ENCODE measurements around the gene CBFA2T2.
A peak's percentile ranks its signal among the peaks of the same experiment; 100 is the strongest.
"Not testable (repeated sequence)": the region's sequence is repeated elsewhere in the genome, so short reads cannot be mapped to it uniquely, and the experiment has no call there.

Gene CBFA2T2

DNA sequence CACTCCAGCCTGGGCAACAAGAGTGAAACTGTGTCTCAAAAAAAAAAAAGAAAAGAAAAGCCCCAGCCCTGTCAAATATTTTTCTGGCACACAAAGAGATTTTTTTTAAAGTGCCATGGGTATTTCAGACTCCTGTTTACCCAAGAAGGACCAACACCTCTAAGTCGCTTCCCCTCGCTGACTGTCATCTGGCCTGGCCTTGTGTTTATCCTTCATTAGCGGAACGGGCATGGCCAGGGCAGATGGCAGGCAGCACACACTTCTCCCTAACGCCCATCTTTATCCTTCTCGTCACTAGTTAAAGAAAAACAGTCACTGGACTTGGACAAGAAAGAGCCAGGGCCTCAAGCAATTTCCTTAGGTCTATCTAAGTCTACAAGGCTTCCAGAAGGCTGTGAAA is 7.3 kb upstream of the CBFA2T2 start:
- DNase-seq (ENCODE audit: low read depth) = no peak
- no peak overlapping the region for H3K4me3 ChIP-seq (ENCODE audit: control insufficient read depth, low read depth, low read length)
- TF ChIP-seq, protein P1, sequence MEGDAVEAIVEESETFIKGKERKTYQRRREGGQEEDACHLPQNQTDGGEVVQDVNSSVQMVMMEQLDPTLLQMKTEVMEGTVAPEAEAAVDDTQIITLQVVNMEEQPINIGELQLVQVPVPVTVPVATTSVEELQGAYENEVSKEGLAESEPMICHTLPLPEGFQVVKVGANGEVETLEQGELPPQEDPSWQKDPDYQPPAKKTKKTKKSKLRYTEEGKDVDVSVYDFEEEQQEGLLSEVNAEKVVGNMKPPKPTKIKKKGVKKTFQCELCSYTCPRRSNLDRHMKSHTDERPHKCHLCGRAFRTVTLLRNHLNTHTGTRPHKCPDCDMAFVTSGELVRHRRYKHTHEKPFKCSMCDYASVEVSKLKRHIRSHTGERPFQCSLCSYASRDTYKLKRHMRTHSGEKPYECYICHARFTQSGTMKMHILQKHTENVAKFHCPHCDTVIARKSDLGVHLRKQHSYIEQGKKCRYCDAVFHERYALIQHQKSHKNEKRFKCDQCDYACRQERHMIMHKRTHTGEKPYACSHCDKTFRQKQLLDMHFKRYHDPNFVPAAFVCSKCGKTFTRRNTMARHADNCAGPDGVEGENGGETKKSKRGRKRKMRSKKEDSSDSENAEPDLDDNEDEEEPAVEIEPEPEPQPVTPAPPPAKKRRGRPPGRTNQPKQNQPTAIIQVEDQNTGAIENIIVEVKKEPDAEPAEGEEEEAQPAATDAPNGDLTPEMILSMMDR (IDR thresholded peaks at IDR 0.05; ENCODE audit: control insufficient read depth, insufficient read depth, low read depth, low read length, missing control alignments) = no peak

DNA sequence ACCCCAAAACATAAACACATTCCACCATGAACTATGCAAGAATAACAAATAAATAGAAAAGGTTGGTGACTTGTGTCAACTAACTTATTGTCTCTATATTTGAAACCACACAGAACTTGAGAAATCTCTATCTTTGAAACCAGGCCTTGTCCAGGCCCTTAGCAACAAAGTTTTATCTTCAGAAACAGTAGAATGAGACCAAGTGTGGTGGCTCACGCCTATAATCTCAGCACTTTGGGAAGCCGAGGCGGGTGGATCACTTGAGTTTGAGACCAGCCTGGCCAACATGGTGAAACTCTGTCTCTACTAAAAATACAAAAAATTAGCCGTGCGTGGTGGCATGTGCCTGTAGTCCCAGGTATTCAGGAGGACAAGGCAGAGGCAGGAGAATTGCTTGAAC is 6.7 kb upstream of the CBFA2T2 start:
- not testable (repeated sequence) for H3K4me3 ChIP-seq (ENCODE audit: control insufficient read depth, low read depth, low read length); DNase-seq (ENCODE audit: low read depth)

DNA sequence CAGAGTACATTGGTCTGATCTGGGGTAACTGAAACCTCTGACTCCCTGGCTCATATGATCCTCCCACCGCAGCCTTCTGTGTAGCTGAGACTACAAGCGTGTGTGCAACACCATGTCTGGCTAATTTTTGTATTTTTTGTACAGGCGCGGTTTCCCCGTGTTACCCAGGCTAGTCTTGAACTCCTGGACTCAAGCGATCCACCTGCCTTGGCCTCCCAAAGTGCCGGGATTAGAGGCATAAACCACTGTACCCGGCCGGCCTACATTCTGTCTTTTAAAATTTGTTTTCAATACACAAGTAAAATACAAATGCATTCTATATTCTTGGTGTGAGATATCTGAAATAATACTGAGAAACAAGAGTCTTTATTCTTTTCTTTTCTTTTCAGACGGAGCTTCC is 1.7 kb upstream of the CBFA2T2 start:
- TF ChIP-seq, protein P1 (IDR thresholded peaks at IDR 0.05; ENCODE audit: control insufficient read depth, insufficient read depth, low read depth, low read length, missing control alignments) = no peak
- no peak overlapping the region for H3K4me3 ChIP-seq (ENCODE audit: control insufficient read depth, low read depth, low read length)
- DNase-seq (ENCODE audit: low read depth) = no peak

DNA sequence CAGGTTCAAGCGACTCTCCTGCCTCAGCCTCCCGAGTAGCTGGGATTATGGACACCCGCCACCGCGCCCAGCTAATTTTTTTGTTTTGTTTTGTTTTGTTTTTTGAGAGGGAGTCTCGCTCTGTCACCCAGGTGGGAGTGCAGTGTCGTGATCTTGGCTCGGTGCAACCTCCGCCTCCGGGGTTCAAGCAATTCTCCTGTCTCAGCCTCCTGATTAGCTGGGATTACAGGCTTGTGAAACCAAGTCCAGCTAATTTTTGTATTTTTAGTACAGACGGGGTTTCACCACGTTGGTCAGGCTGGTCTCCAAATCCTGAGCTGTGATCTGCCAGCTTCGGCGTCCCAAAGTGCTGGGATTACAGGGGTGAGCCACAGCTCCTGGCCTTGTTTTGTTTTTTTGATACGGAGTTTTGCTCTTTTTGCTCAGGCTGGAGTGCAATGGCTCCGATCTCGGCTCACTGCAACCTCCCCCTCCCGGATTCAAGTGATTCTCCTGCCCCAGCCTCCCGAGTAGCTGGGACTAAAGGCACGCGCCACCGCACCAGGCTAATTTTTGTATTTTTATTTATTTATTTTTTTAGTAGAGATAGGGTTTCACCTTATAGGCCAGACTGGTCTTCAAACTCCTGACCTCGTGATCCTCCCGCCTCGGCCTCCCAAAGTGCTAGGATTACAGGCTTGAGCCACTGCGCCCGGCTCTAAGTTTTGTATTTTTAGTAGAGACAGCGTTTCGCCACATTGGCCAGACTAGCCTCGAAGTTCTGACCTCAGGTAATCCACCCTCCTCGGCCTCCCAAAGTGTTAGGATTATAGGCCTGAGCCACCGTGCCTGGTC is 1.0 kb upstream of the CBFA2T2 start:
- peak overlapping the region; percentile 52 for H3K4me3 ChIP-seq (ENCODE audit: control insufficient read depth, low read depth, low read length)
- DNase-seq (ENCODE audit: low read depth) = not testable (repeated sequence)

DNA sequence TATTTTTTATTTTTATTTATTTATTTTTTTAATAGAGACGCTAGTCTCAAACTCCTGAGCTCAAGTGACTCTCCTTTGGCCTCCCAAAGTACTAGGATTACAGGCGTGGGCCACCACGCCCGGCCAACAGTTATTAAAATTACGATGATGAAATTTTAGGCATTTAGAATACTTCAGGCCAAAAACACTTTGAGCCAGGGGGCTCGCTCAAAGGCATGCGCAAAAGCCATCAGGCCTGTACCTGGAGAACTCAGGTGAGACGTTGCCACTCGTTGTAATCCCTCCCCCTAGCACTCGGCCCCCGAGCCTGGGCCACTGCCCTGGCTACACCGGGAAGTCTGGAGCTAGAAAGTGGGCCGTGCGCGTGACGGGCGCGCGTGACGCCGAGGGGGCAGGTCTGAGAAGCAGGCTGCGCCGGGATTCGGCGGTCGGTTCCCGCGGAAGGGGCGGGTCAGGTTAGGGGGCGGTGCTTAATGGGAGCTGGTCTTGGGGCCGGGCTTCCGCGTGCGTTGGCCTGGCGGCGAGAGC is 337 bp upstream of the CBFA2T2 start:
- peak overlapping the region; percentile 52 for H3K4me3 ChIP-seq (ENCODE audit: control insufficient read depth, low read depth, low read length)
- TF ChIP-seq, protein P1 (IDR thresholded peaks at IDR 0.05; ENCODE audit: control insufficient read depth, insufficient read depth, low read depth, low read length, missing control alignments) = no peak
- DNase-seq (ENCODE audit: low read depth) = peak; percentile 80

DNA sequence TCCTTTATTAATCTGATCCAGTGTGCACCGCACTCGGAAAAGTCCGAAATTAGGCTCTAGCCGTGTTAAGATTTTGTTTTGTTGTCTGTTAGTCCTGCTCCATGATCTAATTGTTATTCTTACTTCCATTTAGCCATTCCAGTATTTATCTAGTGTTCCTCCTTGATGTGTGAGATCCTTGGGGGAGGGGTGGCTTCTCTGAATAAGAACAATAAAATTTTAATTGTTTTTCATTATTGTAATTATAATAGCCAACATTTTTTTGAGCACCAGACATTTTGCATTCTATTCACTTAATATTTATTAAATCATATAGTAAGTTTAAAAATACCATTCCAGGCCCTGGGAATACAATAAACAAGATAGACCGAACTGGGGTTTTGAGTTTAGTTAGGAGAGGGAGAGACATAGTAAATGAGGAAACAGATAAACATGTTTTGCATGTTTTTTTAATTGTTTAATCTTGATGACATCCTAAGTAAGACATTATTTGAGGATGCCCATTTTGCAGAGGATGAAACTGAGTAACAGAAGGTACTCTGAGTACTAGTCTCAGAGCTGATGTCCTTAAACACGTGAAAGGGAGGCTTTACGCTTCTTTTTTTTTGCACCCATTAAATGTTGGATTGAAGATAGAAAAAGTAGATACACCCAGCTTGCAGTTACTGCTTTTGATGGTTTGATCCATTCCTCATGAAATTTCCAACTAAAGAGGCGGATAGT is 1.2 kb downstream of the CBFA2T2 start:
- H3K4me3 ChIP-seq (ENCODE audit: control insufficient read depth, low read depth, low read length) = peak overlapping the region; percentile 77
- DNase-seq (ENCODE audit: low read depth) = no peak
- TF ChIP-seq, protein P1 (IDR thresholded peaks at IDR 0.05; ENCODE audit: control insufficient read depth, insufficient read depth, low read depth, low read length, missing control alignments) = no peak

DNA sequence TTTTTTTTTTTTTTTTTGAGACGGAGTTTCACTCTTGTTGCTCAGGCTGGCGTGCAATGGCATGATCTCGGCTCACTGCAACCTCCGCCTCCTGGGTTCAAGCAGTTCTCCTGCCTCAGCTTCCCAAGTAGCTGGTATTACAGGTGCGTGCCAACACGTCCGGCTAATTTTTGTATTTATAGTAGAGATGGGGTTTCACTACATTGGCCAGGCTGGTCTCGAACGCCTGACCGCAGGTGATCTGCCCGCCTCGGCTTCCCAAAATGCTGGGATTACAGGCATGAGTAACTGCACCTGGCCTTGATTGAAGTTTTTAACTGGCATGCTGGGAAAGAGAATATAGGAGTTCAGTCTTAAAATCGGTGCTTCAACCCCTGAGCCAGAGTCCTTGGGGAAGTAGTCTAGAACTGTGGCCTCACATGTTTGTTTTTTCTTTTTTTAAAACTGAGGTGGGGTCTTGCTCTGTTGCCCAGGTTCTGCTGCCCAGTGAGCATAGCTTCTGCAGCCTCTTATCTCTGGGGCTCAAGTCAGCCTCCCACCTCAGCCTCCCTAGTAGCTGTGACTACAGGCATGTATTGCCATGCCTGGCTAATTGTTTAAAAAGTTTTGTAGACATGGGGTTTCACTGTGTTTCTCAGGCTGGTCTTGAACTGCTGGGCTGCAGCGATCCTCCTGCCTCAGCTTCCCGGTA is 3.3 kb downstream of the CBFA2T2 start:
- no peak for DNase-seq (ENCODE audit: low read depth)
- TF ChIP-seq, protein P1 (IDR thresholded peaks at IDR 0.05; ENCODE audit: control insufficient read depth, insufficient read depth, low read depth, low read length, missing control alignments) = no peak
- no peak overlapping the region for H3K4me3 ChIP-seq (ENCODE audit: control insufficient read depth, low read depth, low read length)

DNA sequence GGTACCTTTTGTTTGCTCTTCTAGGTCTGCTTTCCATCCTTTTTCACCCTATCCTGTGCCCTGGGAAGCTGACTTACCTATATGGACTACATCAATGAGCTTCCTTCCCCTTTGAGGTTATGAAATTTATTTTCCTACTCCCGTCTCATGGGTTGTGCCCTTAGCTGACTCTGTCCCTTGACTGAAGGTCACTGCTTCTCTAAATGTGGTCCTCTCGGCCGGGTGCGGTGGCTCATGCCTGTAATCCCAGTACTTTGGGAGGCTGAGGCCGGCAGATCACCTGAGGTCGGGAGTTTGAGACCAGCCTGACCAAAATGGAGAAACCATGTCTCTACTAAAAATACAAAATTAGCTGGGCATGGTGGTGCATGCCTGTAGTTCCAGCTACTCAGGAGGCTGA is 6.9 kb downstream of the CBFA2T2 start:
- DNase-seq (ENCODE audit: low read depth); H3K4me3 ChIP-seq (ENCODE audit: control insufficient read depth, low read depth, low read length): not testable (repeated sequence)
